ENCODE data around the gene HPD. TPM values are rescaled to one million over a fixed set of nuclear protein-coding genes. Genes with fewer than 3 reads are reported as not detected.
"Not testable (repeated sequence)": the region's sequence is repeated elsewhere in the genome, so short reads cannot be mapped to it uniquely, and the experiment has no call there.

The HPD gene
- total RNA-seq, 2 experiments from 2014 or later, result not detected

DNA sequence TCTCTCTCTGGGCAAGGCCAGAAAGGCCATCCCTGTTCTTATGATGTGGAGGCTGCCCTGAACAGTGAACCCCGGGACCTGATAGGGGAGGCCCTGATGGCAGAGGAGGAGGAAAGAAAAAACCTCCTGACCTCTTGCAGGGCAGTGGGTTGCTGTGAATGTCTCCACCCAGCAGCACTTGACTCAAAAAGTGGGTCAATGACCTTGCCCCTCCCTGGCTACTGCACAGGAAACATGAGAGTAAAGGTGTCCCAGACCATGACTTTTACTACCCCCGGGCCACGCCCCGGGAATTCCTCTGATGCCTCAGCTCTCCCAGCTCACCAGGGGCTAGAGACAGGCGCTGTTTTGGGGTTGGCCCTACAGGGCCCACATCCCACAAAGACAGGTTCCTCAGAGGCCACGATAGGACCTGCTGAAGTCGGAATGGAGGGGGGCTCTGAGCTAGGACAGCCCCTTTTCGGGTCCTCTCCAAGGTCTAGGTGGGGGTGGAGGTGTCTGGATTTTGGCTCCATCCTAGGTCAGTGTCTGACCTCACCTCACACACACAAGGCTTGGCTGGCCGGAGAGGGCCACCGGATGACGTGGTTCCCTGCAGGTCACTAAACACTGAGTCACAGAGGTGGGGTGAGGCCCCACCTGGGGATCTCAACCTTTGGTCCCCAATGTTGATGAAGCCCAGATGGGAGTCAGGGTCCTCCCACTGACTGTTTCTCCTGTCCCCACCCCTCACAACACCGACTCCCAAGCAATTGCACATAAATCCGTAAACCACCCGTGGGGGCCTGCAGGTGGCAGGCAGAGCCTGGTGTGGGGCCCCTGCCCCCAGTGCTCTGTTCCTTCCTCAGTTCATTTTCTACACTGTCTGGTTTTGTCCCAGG lies 66.7 kb downstream of the HPD start:
- peak overlapping the region; percentile 85 for H3K4me3 Mint-ChIP-seq
- POLR2A ChIA-PET, result interaction anchor here (0.6 to 0.9 kb wide), 2 partner anchors 9 to 10 kb away, joined by 4 read pairs; no protein-coding TSS in a partner anchor
- H3K4me1 Mint-ChIP-seq, result peaks cover 64% of the 10 kb centered on the region
- peaks cover 60% of the 10 kb centered on the region for H3K36me3 Mint-ChIP-seq (ENCODE audit: low read depth)
- H3K27me3 Mint-ChIP-seq, result no peaks in the 10 kb centered on the region
- CTCF ChIA-PET, result interaction anchor here (0.5 to 40.9 kb wide), 7 partner anchors 8 to 167 kb away, joined by 3 to 1058 read pairs (median 26); partner anchors contain the start of genes RHOF and SETD1B
- peak; percentile 29 for DNase-seq
- no peaks in the 10 kb centered on the region for H3K9me3 Mint-ChIP-seq
- H3K27ac Mint-ChIP-seq, result peak overlapping the region; percentile 95

DNA sequence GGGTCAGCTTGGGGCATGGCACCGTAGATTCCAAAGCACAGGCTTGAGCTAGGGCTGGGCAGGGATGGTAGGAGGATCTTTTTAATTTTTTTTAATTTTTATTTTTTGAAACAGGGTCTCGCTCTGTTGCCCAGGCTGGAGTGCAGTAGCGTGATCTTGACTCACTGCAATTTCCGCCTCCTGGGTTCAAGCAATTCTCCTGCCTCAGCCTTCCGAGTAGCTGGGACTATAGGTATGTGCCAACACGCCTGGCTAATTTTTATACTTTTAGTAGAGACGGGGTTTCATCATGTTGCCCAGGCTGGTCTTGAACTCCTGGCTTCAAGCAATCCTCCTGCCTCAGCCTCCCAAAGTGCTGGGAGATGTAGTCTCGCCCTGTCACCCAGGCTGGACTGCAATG lies 67.9 kb downstream of the HPD start:
- Mint-ChIP-seq H3K4me1 (peaks cover 71% of the 10 kb centered on the region), H3K36me3 (ENCODE audit: low read depth) (peaks cover 66% of the 10 kb centered on the region), H3K4me3 (peak overlapping the region; percentile 85), H3K27ac (peak overlapping the region; percentile 95)
- not testable (repeated sequence) for DNase-seq, H3K9me3 Mint-ChIP-seq, H3K27me3 Mint-ChIP-seq
- ChIA-PET CTCF (interaction anchor here (28.3 to 40.9 kb wide), 2 partner anchors 8 to 9 kb away, joined by 1058 read pairs; partner anchors contain the start of genes RHOF and SETD1B), POLR2A (interaction anchor here (1.2 kb wide), 1 partner anchor 9 kb away, joined by 4 read pairs; no protein-coding TSS in a partner anchor)

DNA sequence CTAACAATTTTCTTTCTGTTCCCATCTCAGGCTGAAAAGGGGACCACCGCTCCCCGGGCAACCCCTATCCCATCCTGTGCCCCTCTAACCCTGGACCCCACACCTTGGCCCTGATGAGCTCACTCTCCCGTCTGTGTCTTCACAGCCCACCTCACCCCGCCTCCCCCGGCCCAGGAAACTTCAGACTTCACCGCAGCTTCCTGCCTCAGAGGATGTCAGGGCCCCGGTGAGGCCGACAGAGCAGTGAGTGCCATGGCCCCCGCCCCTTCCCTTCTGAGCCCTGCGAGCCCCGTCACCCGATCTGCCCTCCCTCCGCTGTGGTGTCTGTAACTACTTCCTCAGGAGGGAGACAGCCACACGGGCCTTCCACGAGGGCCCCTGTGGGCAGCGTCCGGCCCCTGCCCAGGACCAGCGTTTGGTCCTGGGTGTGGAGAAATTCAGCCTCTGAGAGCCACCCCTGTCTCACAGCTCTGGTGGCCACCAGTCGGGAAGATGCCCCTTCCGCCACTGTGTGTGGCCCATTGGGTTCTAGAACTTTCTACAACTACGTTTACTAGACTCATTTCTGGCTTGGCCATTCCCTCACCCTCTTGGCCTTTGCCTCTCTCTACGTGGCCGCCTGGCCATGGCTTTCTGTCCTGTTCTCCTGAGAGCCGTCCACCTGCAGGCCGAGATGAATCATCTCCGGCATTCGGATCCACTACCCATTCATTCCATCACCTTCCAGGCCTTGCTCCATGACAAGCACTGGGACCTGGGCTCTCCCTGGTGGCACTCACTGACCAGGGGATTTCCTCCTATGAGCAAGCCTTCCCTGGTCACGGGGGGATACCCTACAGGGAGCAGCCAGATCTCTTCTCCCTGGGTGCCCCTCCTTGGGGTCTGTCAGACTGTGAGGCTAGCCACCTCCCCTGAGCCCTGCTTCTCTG lies 68.6 kb downstream of the HPD start:
- Mint-ChIP-seq H3K9me3 (no peaks in the 10 kb centered on the region), H3K36me3 (ENCODE audit: low read depth) (peaks cover 64% of the 10 kb centered on the region), H3K27me3 (no peaks in the 10 kb centered on the region), H3K4me3 (peak overlapping the region; percentile 85), H3K27ac (peak overlapping the region; percentile 95), H3K4me1 (peaks cover 68% of the 10 kb centered on the region)
- ChIA-PET POLR2A (interaction anchor here (0.7 to 1.2 kb wide), 2 partner anchors 8 to 12 kb away, joined by 3 to 4 read pairs; no protein-coding TSS in a partner anchor), CTCF (interaction anchor here (0.6 to 40.9 kb wide), 7 partner anchors 7 to 146 kb away, joined by 3 to 1058 read pairs (median 4); partner anchors contain the start of genes PSMD9, RHOF, SETD1B and TMEM120B)
- peak; percentile 96 for DNase-seq

Other genes starting within 250 kb of the HPD start
- 10 to 100 TPM; 66.4 to 70.8 TPM for gene ORAI1, start 232.3 kb downstream of the HPD start, total RNA-seq
- gene MORN3, start 189.2 kb downstream of the HPD start, total RNA-seq, result 1 to 10 TPM; 3.0 to 3.5 TPM
- 1 to 10 TPM; 5.8 to 6.0 TPM for gene TMEM120B, start 146.1 kb downstream of the HPD start, total RNA-seq
- gene RHOF, start 65.2 kb downstream of the HPD start, total RNA-seq, result 100 to 1,000 TPM; 132 to 148 TPM
- 10 to 100 TPM; 32.6 to 34.1 TPM for gene SETD1B, start 54.9 kb downstream of the HPD start, total RNA-seq
- gene PSMD9, start 29.9 kb upstream of the HPD start, total RNA-seq, result 10 to 100 TPM; 60.0 to 62.0 TPM
- under 1 TPM; 0.30 to 0.52 TPM for gene CFAP251, start 59.7 kb upstream of the HPD start, total RNA-seq
- gene BCL7A, start 163.0 kb upstream of the HPD start, total RNA-seq, result 1 to 10 TPM; 8.5 to 8.7 TPM
- 10 to 100 TPM; 45.7 to 46.8 TPM for gene MLXIP, start 219.9 kb upstream of the HPD start, total RNA-seq